GM12878 (cell line): Measurements from ENCODE around the gene MAN2A2. TPM values are rescaled to one million over a fixed set of nuclear protein-coding genes. Genes with fewer than 3 reads are reported as not detected.

Experiments used
- BHLHE40 ChIP-seq, 2 experiments: fragments of 450-650 bp in 1 of 2; IDR thresholded peaks; 2 replicates each; pipeline ENCODE4 v1.6.1; 2011 to 2017; ENCODE audit warnings: low read depth in 2 of 2, borderline replicate concordance in 1 of 2, improper control_type of control experiment in 1 of 2, low read length in 1 of 2, mild to moderate bottlenecking in 1 of 2
- BRCA1 ChIP-seq: IDR thresholded peaks from 2 replicates; pipeline ENCODE4 v1.6.1; 2011; ENCODE audit warnings: low read depth, low read length, improper control_type of control experiment
- CHD2 ChIP-seq: IDR thresholded peaks from 2 replicates; pipeline ENCODE4 v1.6.1; 2011; ENCODE audit warnings: low read depth, low read length, improper control_type of control experiment, borderline replicate concordance
- CTCF ChIP-seq, 3 experiments: IDR thresholded peaks in 2 of 3; conservative IDR thresholded peaks in 1 of 3; 2 replicates each; pipeline ENCODE4 v1.5.1; 2011; ENCODE audit warnings: low read depth in 3 of 3, low read length in 3 of 3, mild to moderate bottlenecking in 3 of 3, control low read depth in 2 of 3, moderate library complexity in 2 of 3, inconsistent platforms in 1 of 3, mixed read lengths in 1 of 3; ENCODE audit not compliant: control insufficient read depth in 2 of 3, insufficient read depth in 1 of 3; ENCODE audit errors: extremely low read depth in 1 of 3
- E4F1 ChIP-seq: fragments of 450-650 bp; IDR thresholded peaks from 2 replicates; pipeline ENCODE4 v1.6.1; 2018; ENCODE audit warnings: borderline replicate concordance, mild to moderate bottlenecking; ENCODE audit not compliant: partially characterized antibody
- EZH2 ChIP-seq: IDR thresholded peaks from 2 replicates; pipeline ENCODE4 v1.6.1; 2012; ENCODE audit warnings: low read depth, mild to moderate bottlenecking, control low read depth, inconsistent platforms, low read length, borderline replicate concordance; ENCODE audit not compliant: control insufficient read depth
- FOS ChIP-seq: IDR thresholded peaks from 3 replicates; pipeline ENCODE4 v1.6.1; 2011; ENCODE audit warnings: borderline replicate concordance; ENCODE audit not compliant: insufficient read length; ENCODE audit errors: extremely low read depth
- IKZF1 ChIP-seq: fragments of 450-650 bp; conservative IDR thresholded peaks from 2 replicates; pipeline ENCODE4 v1.6.1; 2017; ENCODE audit warnings: antibody characterized with exemption, mild to moderate bottlenecking
- MTA2 ChIP-seq: fragments of 450-650 bp; IDR thresholded peaks from 2 replicates; pipeline ENCODE4 v1.6.1; 2016; ENCODE audit warnings: low read depth, mild to moderate bottlenecking, moderate library complexity
- MYB ChIP-seq: fragments of 150-350 bp; IDR thresholded peaks from 2 replicates; pipeline ENCODE4 v1.6.1; 2014; ENCODE audit warnings: mild to moderate bottlenecking, low read depth, low read length, borderline replicate concordance
- POLR2AphosphoS5 ChIP-seq: IDR thresholded peaks from 2 replicates; pipeline ENCODE4 v1.6.1; 2011; ENCODE audit warnings: mild to moderate bottlenecking, low read length, inconsistent platforms
- POU2F2 ChIP-seq: IDR thresholded peaks from 3 replicates; pipeline ENCODE4 v1.6.1; 2011; ENCODE audit warnings: low read depth, mild to moderate bottlenecking, low read length, borderline replicate concordance
- RAD51 ChIP-seq: fragments of 450-650 bp; IDR thresholded peaks from 2 replicates; pipeline ENCODE4 v1.6.1; 2016; ENCODE audit warnings: moderate library complexity, mild to moderate bottlenecking, inconsistent platforms
- RBBP5 ChIP-seq: fragments of 200-600 bp; sonication (generic); conservative IDR thresholded peaks from 2 replicates; pipeline ENCODE4 v1.6.1; 2016
- RUNX3 ChIP-seq: IDR thresholded peaks from 2 replicates; pipeline ENCODE4 v1.6.1; 2012; ENCODE audit warnings: low read length, inconsistent platforms
- SREBF2 ChIP-seq: IDR thresholded peaks from 2 replicates; pipeline ENCODE4 v1.6.1; 2012; ENCODE audit warnings: mild to moderate bottlenecking, low read length
- YY1 ChIP-seq: IDR thresholded peaks from 2 replicates; pipeline ENCODE4 v1.6.1; 2011; ENCODE audit warnings: low read depth, mild to moderate bottlenecking, low read length
- ZBTB40 ChIP-seq: fragments of 450-650 bp; IDR thresholded peaks from 2 replicates; pipeline ENCODE4 v1.6.1; 2016; ENCODE audit warnings: mild to moderate bottlenecking, moderate library complexity, borderline replicate concordance
- polyA plus RNA-seq, 11 experiments: library from polyadenylated mRNA; depleted of rRNA in 4 of 11; unstranded in 6 of 11; stranded (reverse) in 5 of 11; fragments of >200 nt; fragmentation: Nextera tagmentation in 4 of 11; fragmentation: Illumina TruSeq in 1 of 11; extraction: Ambion mirVana in 4 of 11; extraction: Trizol in 1 of 11; gene quantifications; 1 replicate in 1 of 11; 2 replicates in 10 of 11; pipeline versions ENCODE4 v1.2.1 to v1.2.3, GENCODE V29; 2011 to 2016; ENCODE audit warnings: inconsistent platforms in 2 of 11, missing spikeins in 2 of 11, low read depth in 1 of 11
- total RNA-seq, 4 experiments: library from RNA; depleted of rRNA in 3 of 4; stranded (reverse); fragments of >200 nt in 3 of 4; fragmentation: Illumina TruSeq in 1 of 4; extraction: Trizol in 1 of 4; gene quantifications; 2 replicates each; pipeline versions ENCODE4 v1.2.1 to v1.2.3, GENCODE V29; 2013 to 2021

MAN2A2 gene
- total and polyA plus RNA-seq, 10 of the 15 experiments (the other 5 are each of a cell fraction or from before 2014, with no cell fraction given) = 4.2 to 79.4 (median 23.2) TPM

- TF ChIP-seq CTCF (IDR thresholded peaks at IDR 0.05 in 2 of 3, conservative IDR thresholded peaks at IDR 0.05 in 1 of 3; ENCODE audit: control insufficient read depth in 2 of 3, extremely low read depth in 1 of 3, insufficient read depth in 1 of 3, low read depth in 3 of 3, low read length in 3 of 3) = peak; percentile 96 to 98 (median 97)
- TF ChIP-seq BHLHE40 (IDR thresholded peaks at IDR 0.05; ENCODE audit: borderline replicate concordance in 1 of 2, low read depth in 2 of 2, low read length in 1 of 2) = peak in 1 of 2 experiments; percentile 34; a peak in 2 of 4 replicates
- no peak for TF ChIP-seq SREBF2
- TF ChIP-seq RAD51 = no peak
- no peak for TF ChIP-seq EZH2
- TF ChIP-seq RBBP5 = no peak
- peak; percentile 75 for TF ChIP-seq RUNX3
- no peak for TF ChIP-seq CHD2
- TF ChIP-seq E4F1 = no peak
- no peak for TF ChIP-seq IKZF1
- TF ChIP-seq POLR2AphosphoS5 = no peak
- TF ChIP-seq BRCA1 = no peak
- 0 out of 2 replicates have a peak, but pooled peaks have one; percentile 43 for TF ChIP-seq ZBTB40
- no peak for TF ChIP-seq MYB
- 0 out of 2 replicates have a peak, but pooled peaks have one; percentile 12 for TF ChIP-seq MTA2
- TF ChIP-seq FOS = no peak
- TF ChIP-seq YY1 = peak; percentile 72
- TF ChIP-seq POU2F2 = 0 out of 3 replicates have a peak, but pooled peaks have one; percentile 27
Observed at GRCh38 chr15:90885432-90886290, 17.4 kb upstream of the MAN2A2 start (continued).
